GM12878 (cell line): ENCODE data around the gene SLC4A9. TPM values are rescaled to one million over a fixed set of nuclear protein-coding genes. Genes with fewer than 3 reads are reported as not detected.

Experiments
- BACH1 ChIP-seq: fragments of 450-650 bp; IDR thresholded peaks from 2 replicates; pipeline ENCODE4 v1.6.1; 2017; ENCODE audit warnings: mild to moderate bottlenecking, borderline replicate concordance
- BHLHE40 ChIP-seq, 2 experiments: fragments of 450-650 bp in 1 of 2; IDR thresholded peaks; 2 replicates each; pipeline ENCODE4 v1.6.1; 2011 to 2017; ENCODE audit warnings: low read depth in 2 of 2, borderline replicate concordance in 1 of 2, improper control_type of control experiment in 1 of 2, low read length in 1 of 2, mild to moderate bottlenecking in 1 of 2
- EZH2 ChIP-seq: IDR thresholded peaks from 2 replicates; pipeline ENCODE4 v1.6.1; 2012; ENCODE audit warnings: low read depth, mild to moderate bottlenecking, control low read depth, inconsistent platforms, low read length, borderline replicate concordance; ENCODE audit not compliant: control insufficient read depth
- GATAD2B ChIP-seq: fragments of 450-650 bp; conservative IDR thresholded peaks from 2 replicates; pipeline ENCODE4 v1.6.1; 2017; ENCODE audit warnings: low read depth, mild to moderate bottlenecking, moderate library complexity
- LARP7 ChIP-seq: fragments of 450-650 bp; IDR thresholded peaks from 2 replicates; pipeline ENCODE4 v1.6.1; 2017; ENCODE audit warnings: mild to moderate bottlenecking
- MXI1 ChIP-seq: fragments of 150-350 bp; IDR thresholded peaks from 2 replicates; pipeline ENCODE4 v1.6.1; 2011; ENCODE audit warnings: low read depth, mild to moderate bottlenecking, inconsistent platforms, low read length, improper control_type of control experiment
- MYC ChIP-seq: IDR thresholded peaks from 2 replicates; pipeline ENCODE4 v1.6.1; 2011; ENCODE audit warnings: mild to moderate bottlenecking, low read length, moderate library complexity, inconsistent platforms; ENCODE audit not compliant: insufficient read depth, insufficient replicate concordance, insufficient read length, severe bottlenecking
- NBN ChIP-seq: fragments of 450-650 bp; IDR thresholded peaks from 2 replicates; pipeline ENCODE4 v1.6.1; 2016
- NR2F1 ChIP-seq: fragments of 450-650 bp; conservative IDR thresholded peaks from 2 replicates; pipeline ENCODE4 v1.6.1; 2017; ENCODE audit warnings: mild to moderate bottlenecking
- POLR2A ChIP-seq: IDR thresholded peaks from 2 replicates; pipeline ENCODE4 v1.6.1; 2011; ENCODE audit warnings: low read depth, mild to moderate bottlenecking, low read length
- POLR2AphosphoS2 ChIP-seq: IDR thresholded peaks from 2 replicates; pipeline ENCODE4 v1.6.1; 2011; ENCODE audit warnings: low read depth, mild to moderate bottlenecking, low read length, improper control_type of control experiment, moderate library complexity
- RB1 ChIP-seq: fragments of 450-650 bp; formaldehyde crosslinking; IDR thresholded peaks from 2 replicates; pipeline ENCODE4 v1.6.1; 2017; ENCODE audit warnings: mild to moderate bottlenecking, borderline replicate concordance
- RBBP5 ChIP-seq: fragments of 200-600 bp; sonication (generic); conservative IDR thresholded peaks from 2 replicates; pipeline ENCODE4 v1.6.1; 2016
- SIN3A ChIP-seq: IDR thresholded peaks from 2 replicates; pipeline ENCODE4 v1.6.1; 2012; ENCODE audit warnings: low read depth, low read length, improper control_type of control experiment
- SMARCA5 ChIP-seq: fragments of 450-650 bp; IDR thresholded peaks from 2 replicates; pipeline ENCODE4 v1.6.1; 2017; ENCODE audit warnings: mild to moderate bottlenecking
- SP1 ChIP-seq: IDR thresholded peaks from one replicate; pipeline ENCODE4 v1.6.1; 2011; ENCODE audit warnings: low read depth, low read length
- SPI1 ChIP-seq: IDR thresholded peaks from 2 replicates; pipeline ENCODE4 v1.6.1; 2011; ENCODE audit warnings: low read depth, mild to moderate bottlenecking, low read length, moderate library complexity, borderline replicate concordance; ENCODE audit not compliant: insufficient read depth
- TCF3 ChIP-seq: IDR thresholded peaks from 2 replicates; pipeline ENCODE4 v1.6.1; 2012; ENCODE audit warnings: low read depth, mild to moderate bottlenecking, low read length, borderline replicate concordance; ENCODE audit not compliant: insufficient read depth
- YY1 ChIP-seq: IDR thresholded peaks from 2 replicates; pipeline ENCODE4 v1.6.1; 2011; ENCODE audit warnings: low read depth, mild to moderate bottlenecking, low read length
- ZZZ3 ChIP-seq: IDR thresholded peaks from 2 replicates; pipeline ENCODE4 v1.6.1; 2011; ENCODE audit warnings: low read depth; ENCODE audit not compliant: control insufficient read depth, insufficient read length
- polyA plus RNA-seq, 11 experiments: library from polyadenylated mRNA; depleted of rRNA in 4 of 11; unstranded in 6 of 11; stranded (reverse) in 5 of 11; fragments of >200 nt; fragmentation: Nextera tagmentation in 4 of 11; fragmentation: Illumina TruSeq in 1 of 11; extraction: Ambion mirVana in 4 of 11; extraction: Trizol in 1 of 11; gene quantifications; 1 replicate in 1 of 11; 2 replicates in 10 of 11; pipeline versions ENCODE4 v1.2.1 to v1.2.3, GENCODE V29; 2011 to 2016; ENCODE audit warnings: inconsistent platforms in 2 of 11, missing spikeins in 2 of 11, low read depth in 1 of 11
- total RNA-seq, 4 experiments: library from RNA; depleted of rRNA in 3 of 4; stranded (reverse); fragments of >200 nt in 3 of 4; fragmentation: Illumina TruSeq in 1 of 4; extraction: Trizol in 1 of 4; gene quantifications; 2 replicates each; pipeline versions ENCODE4 v1.2.1 to v1.2.3, GENCODE V29; 2013 to 2021
- TF ChIP-seq, protein P1 (sequence below): IDR thresholded peaks from 2 replicates; pipeline ENCODE4 v1.6.1; 2012; ENCODE audit warnings: mild to moderate bottlenecking, low read depth, low read length
- TF ChIP-seq, protein P2 (sequence below): IDR thresholded peaks from 2 replicates; pipeline ENCODE4 v1.6.1; 2011; ENCODE audit warnings: borderline replicate concordance, low read depth, mild to moderate bottlenecking, moderate library complexity, mixed read lengths, low read length; ENCODE audit not compliant: insufficient read depth; ENCODE audit errors: extremely low read length
- TF ChIP-seq, protein P3 (sequence below): fragments of 450-650 bp; formaldehyde crosslinking; IDR thresholded peaks from 2 replicates; pipeline ENCODE4 v1.5.0; 2022; ENCODE audit warnings: mild to moderate bottlenecking, missing genetic modification characterization

Gene SLC4A9
- total and polyA plus RNA-seq, 10 of the 15 experiments (the other 5 are each of a cell fraction or from before 2014, with no cell fraction given) = 0.03 to 0.05 (median 0.05) TPM; not detected in 7

DNA sequence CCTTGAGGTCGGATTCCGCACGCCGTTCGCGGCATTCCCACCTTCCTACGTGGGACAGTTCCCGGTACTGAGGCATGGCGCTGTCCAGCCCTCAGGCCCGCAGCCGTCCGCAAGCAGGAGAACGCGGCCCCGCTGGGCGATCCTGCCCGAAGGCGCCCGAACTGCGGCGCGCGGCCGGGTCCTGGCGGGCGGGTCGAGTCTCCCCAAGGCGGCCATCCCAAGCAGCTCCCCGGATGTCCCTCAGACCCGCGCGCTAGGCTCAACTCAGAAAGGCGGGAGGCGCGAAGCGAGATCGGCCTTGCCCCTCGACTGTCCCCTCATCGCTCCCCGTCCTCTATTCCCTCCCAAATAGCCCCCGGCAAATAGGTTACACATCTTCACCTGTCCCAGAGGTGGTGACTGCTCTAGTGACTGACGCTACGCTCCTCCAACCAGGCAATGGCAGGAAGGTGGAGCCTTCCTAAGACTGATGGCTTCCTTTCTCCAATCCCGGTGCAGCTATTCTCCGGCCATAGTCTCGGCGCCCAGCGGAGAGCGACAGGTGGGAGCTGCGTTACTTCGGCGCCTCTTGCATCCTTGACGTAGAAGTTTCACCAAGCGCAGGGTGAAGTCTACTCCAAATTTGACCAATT, 40.9 kb downstream of the SLC4A9 start (continued):
- TF ChIP-seq, protein P1, sequence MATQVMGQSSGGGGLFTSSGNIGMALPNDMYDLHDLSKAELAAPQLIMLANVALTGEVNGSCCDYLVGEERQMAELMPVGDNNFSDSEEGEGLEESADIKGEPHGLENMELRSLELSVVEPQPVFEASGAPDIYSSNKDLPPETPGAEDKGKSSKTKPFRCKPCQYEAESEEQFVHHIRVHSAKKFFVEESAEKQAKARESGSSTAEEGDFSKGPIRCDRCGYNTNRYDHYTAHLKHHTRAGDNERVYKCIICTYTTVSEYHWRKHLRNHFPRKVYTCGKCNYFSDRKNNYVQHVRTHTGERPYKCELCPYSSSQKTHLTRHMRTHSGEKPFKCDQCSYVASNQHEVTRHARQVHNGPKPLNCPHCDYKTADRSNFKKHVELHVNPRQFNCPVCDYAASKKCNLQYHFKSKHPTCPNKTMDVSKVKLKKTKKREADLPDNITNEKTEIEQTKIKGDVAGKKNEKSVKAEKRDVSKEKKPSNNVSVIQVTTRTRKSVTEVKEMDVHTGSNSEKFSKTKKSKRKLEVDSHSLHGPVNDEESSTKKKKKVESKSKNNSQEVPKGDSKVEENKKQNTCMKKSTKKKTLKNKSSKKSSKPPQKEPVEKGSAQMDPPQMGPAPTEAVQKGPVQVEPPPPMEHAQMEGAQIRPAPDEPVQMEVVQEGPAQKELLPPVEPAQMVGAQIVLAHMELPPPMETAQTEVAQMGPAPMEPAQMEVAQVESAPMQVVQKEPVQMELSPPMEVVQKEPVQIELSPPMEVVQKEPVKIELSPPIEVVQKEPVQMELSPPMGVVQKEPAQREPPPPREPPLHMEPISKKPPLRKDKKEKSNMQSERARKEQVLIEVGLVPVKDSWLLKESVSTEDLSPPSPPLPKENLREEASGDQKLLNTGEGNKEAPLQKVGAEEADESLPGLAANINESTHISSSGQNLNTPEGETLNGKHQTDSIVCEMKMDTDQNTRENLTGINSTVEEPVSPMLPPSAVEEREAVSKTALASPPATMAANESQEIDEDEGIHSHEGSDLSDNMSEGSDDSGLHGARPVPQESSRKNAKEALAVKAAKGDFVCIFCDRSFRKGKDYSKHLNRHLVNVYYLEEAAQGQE = peak; percentile 87
- TF ChIP-seq ZZZ3 (no peak), NR2F1 (peak; percentile 6; the same call in 1 of the 2 replicates), POLR2A (peak; percentile 75; the same call in 1 of the 2 replicates), SP1 (no peak), SIN3A (peak; percentile 90), BHLHE40 (IDR thresholded peaks at IDR 0.05; ENCODE audit: borderline replicate concordance in 1 of 2, low read depth in 2 of 2, low read length in 1 of 2) (peak in 1 of 2 experiments; percentile 10; a peak in 1 of 4 replicates), RB1 (peak; percentile 13; the same call in 1 of the 2 replicates), LARP7 (peak; percentile 62; the same call in 1 of the 2 replicates), POLR2AphosphoS2 (peak; percentile 73), GATAD2B (peak; percentile 80), SPI1 (no peak), SMARCA5 (peak; percentile 19; the same call in 1 of the 2 replicates), MYC (peak; percentile 72), RBBP5 (0 out of 2 replicates have a peak, but pooled peaks have one; percentile 54), EZH2 (no peak), YY1 (peak; percentile 85), MXI1 (peak; percentile 40), TCF3 (0 out of 2 replicates have a peak, but pooled peaks have one; percentile 33), NBN (no peak), BACH1 (0 out of 2 replicates have a peak, but pooled peaks have one; percentile 13)
- TF ChIP-seq, protein P2, sequence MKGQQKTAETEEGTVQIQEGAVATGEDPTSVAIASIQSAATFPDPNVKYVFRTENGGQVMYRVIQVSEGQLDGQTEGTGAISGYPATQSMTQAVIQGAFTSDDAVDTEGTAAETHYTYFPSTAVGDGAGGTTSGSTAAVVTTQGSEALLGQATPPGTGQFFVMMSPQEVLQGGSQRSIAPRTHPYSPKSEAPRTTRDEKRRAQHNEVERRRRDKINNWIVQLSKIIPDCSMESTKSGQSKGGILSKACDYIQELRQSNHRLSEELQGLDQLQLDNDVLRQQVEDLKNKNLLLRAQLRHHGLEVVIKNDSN = no peak
- TF ChIP-seq, protein P3, sequence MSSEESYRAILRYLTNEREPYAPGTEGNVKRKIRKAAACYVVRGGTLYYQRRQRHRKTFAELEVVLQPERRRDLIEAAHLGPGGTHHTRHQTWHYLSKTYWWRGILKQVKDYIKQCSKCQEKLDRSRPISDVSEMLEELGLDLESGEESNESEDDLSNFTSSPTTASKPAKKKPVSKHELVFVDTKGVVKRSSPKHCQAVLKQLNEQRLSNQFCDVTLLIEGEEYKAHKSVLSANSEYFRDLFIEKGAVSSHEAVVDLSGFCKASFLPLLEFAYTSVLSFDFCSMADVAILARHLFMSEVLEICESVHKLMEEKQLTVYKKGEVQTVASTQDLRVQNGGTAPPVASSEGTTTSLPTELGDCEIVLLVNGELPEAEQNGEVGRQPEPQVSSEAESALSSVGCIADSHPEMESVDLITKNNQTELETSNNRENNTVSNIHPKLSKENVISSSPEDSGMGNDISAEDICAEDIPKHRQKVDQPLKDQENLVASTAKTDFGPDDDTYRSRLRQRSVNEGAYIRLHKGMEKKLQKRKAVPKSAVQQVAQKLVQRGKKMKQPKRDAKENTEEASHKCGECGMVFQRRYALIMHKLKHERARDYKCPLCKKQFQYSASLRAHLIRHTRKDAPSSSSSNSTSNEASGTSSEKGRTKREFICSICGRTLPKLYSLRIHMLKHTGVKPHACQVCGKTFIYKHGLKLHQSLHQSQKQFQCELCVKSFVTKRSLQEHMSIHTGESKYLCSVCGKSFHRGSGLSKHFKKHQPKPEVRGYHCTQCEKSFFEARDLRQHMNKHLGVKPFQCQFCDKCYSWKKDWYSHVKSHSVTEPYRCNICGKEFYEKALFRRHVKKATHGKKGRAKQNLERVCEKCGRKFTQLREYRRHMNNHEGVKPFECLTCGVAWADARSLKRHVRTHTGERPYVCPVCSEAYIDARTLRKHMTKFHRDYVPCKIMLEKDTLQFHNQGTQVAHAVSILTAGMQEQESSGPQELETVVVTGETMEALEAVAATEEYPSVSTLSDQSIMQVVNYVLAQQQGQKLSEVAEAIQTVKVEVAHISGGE (CRISPR knock-in tag) = no peak
